NCI-H2171 treated with DMSO at 0.1 percent for 48 hours (cell line): ENCODE data around the gene ITPKB.
"Not testable (repeated sequence)": the region's sequence is repeated elsewhere in the genome, so short reads cannot be mapped to it uniquely, and the experiment has no call there.

Experiments
- DNase-seq: peaks from one replicate; lab custom pipeline; 2025; lab: John Stamatoyannopoulos, UW

ITPKB gene

DNA sequence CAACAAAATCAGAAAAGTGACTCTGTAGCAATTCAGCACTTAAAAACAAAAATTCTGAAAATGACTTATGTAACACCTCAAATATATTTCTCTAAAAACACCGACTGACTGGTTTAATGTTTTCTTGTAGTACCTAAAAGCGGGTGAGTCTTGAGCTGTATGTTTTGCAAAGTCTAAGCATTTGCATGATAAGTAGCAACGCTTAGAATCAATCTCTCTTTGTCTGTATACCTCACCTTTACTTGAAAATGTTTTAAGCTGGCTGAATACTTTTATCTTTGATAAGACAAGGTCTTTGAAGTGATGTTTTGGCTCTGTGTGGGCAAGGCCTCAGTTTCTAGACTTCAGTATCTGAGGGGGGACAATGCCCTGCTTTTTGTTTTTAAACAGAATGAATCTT is 8.2 kb downstream of the ITPKB start:
- no peak for DNase-seq

DNA sequence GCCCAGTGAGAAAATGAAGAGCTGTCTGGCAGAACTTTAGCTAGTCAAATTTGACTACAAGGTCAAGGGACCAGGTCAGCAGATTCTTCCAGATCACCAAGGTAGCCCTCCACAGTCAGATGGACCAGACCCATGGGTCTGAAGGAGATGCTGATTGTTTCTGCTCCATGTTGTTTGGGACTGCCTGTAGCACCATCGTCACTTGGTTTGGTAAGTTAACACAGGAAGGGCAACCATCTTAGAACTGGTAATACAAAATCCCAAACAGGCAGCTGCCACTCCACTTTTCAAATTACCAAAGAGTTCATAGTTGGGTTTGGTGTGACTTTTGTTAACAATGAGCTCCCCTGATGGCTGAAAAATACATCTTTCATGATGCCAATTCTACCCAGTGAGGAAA is 9.0 kb downstream of the ITPKB start:
- no peak for DNase-seq

DNA sequence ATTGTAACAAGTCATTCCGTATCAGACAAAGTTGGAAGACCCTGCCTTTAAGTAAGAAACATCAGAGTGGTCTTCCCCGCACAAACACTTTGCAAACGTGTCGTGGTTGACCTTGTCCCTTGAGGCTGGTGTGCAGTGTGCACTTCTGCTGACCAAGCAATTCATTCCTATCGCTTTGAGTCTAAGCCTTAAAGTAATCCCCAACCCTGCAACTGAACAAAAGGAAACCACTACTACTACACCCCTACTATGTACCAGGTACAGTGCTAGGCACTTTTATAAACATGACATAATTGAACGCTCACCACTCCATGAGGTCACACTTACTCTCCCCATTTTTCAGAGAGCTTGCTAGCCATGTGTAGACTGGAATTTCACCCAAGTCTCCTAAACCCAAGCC is 10.6 kb downstream of the ITPKB start:
- DNase-seq, result no peak

DNA sequence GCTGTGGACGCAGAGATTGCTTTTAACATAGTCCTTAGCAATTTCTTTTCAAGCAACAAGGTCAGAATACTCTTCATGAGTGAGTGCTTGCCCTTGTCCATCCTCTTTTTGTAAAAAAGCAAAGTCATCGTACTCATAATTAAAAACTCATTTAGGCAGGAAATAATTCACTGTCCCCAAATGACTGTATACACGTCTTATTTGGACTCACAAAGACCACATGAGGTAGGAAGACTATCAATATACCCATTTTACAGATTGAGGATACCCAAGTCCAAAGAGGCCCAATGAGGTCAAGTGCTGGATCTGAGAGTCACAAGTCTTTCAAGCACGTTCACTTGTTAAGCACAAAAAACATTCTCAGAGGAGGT is 13.2 kb downstream of the ITPKB start:
- DNase-seq, result no peak

DNA sequence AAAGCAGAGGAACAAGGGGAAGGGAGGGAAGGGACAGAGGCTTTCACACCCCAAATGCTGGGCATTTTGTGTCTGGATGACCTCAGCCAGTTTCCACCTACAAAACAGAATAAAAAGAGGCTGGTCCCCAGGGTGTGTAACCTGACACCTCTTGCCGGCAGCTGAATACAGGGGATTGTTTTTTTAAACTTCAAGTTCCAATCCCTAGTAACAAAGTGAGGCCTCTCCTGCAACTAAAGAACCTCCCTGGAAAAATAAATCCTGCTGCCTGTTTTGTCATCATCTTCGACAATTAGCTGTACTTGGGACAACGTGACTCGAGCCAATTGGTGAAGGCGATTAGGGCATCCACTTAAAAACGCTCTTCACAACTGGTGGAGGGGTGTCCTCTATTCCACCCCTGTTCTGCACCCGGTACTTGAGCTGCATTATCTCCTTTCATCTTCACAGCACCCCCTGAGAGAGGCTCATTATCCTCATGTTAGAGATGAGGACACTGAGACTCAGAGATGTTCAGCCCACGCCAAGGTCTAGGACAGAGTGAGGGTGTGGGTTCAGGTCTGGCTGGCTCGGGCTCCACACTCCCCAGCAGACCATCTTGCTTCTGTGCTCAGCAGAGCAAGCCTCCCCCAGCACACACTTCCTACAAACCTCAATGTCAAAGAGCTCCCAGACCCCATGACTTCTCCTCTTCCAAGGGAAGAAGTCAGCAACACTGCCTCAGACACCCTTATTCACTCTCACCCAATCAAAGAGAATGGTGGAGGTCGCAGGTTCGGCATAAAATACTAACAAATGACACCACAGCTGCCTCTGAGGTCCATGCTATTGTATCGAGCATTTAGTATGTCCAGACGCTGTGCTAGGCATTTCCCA is 15.2 kb downstream of the ITPKB start:
- peak; percentile 92 for DNase-seq

DNA sequence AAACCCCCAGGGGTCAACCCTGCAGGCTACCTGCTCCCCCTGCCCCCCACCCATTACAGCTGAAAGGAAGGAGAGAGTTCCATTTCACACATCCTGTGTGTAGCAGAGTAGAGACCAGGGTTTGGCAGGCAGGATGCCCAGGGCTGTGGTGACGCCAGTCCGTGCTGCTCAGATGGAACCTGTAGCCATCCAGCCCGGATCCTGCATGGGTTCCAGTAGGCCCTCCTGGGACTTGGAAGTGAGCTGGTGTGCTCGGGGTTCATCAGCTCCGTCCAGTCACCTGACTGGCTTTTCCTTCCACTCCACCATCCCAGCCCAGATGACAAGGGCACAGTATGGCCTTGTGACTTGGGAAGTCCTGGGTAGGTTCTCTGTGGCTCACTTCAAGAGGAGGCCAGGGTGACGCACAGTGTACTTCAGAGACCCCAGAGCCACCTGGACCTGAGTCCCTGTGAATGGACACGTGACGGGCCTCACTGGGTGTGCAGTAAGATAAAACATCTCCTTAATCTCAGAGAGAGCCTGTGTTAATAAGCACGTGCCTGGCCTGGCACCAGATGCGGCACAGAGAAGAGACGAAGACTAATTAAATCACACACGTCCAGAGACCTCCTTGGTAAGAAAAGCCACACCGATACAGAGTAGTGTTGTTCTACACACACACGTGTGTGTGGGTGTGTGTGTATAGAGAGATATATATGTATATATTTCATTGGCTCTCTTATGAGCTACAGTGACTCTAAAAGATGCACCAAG is 16.0 kb downstream of the ITPKB start:
- peak; percentile 82 for DNase-seq

DNA sequence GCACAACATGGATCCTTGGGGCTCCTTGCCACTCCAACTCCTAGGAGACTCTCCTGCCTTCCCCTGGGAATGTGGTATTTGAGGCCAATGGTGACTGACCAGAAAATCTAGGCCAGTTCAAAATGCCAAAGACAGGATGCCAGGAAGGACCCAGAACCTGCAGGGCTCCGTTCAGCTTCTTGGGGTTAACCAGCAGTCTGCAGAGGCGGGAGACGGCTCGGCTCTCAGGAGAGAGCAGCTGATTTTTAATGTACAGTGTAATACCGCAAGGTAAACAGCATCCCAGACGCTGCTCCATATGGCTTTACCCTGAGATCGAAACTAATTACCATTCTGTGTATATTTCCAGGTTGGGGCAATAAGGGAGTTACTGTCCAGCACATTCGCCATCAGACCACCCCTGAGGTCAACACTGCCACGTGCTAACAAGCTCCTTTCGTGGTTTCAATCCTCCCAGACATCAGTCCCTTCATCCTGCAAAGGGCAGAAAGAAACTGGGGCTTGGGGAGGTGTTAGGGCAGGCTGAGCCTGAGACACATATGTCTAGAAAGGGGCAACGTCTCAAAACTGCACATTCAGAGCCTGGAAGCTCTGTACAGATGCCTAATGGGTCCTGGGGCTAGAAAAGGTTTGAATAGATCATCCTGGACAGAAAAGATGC is 16.7 kb downstream of the ITPKB start:
- DNase-seq, result peak; percentile 94

DNA sequence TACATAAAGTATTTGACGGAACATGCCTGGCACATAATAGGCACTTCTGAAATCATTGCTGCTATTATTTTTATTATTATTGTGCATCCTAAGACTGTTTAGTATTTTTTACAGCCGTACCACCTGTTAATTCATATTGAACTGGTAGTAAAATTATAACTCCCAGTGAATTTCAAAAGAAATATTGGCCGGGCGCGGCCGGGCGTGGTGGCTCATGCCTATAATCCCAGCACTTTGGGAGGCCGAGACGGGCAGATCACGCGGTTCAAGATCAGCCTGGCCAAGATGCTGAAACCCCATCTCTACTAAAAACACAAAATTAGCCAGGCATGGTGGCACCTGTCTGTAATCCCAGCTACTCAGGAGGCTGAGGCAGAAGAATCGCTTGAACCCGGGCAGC is 18.5 kb downstream of the ITPKB start:
- not testable (repeated sequence) for DNase-seq

DNA sequence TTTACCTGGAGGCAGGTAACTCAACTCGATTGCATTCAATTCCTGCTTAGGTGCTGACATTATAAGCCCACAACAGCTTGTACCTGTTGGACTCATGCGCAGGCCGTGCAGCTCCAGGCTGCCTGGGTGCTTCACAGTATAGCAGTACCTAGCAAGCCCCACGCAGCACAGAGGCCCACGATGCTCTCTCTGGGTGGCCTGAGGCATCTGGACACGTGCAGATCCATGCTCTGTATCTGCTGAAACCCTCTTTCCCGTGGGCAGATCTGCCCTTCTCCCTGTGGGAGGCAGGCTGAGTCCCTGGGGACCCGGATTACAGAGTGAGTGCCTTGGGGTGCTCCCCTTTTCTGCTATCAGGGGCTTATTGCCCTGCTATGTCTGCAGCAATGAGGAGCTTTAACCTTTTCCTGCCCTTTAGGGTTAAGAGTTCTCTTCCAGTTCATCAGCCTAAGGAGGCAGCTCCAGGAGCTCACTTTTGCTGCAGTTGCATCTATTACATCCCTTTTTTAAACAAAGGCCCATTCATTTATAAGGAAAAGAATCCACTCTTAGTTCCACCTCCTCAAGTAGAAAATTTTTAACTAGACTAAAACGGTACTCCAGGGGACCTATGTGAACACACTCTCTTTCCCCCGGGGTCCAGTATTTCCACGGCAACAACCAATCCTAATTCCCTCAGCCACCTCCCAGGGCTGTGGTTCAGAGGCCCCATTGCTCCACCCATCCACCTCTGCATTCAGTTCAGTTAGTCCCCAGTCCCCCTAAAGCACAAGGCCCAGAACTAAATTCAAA is 19.3 kb downstream of the ITPKB start:
- peak; percentile 20 for DNase-seq

DNA sequence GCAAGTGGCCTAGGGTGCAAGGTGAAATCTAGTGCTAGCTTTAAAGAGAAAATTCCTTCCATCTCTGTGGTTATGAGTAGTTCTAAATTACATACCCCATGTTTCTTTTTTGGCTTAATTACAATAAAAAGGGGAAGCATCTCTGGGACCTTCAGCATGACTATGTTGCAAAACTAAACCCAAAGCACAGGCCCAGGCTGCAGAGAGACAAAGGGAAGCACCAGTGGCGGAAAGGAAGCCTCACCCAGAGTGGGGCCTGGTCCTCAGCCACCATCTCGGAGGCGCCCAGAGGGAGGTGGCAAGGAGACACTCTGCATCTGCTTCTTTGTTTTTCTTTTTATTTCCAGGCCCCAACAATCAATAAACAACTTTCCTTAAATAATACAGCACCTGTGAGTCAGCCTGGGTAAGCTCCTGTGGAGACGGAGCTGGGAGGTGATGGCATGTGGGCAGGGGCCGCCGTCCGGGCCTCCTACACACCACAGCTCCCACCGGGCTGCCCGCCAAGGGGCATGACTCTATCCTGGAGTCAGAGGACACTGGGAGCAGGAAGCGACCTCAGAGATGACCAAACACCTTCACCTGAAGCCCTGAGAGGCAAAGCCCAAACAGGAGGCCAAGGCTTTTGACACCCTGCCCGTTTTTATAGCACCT is 21.7 kb downstream of the ITPKB start:
- no peak for DNase-seq

DNA sequence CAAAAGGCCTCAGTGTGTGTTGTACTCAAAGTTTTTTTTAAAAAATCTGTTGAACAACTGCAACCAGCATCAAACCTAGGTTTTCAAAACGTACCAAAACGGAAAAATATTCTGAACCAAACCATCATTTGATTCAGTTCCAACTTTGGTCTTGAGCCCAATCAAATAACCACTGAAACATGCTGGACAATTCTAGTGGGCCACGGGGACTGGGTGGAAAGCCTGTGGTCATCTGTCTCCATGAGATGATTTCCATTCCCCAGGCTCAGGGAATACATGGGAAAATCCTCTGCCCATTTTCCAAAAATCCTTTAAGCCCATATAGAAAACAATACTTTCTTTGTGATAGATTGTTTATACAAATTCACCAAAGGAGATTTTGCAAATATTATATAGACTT is 22.5 kb downstream of the ITPKB start:
- no peak for DNase-seq

DNA sequence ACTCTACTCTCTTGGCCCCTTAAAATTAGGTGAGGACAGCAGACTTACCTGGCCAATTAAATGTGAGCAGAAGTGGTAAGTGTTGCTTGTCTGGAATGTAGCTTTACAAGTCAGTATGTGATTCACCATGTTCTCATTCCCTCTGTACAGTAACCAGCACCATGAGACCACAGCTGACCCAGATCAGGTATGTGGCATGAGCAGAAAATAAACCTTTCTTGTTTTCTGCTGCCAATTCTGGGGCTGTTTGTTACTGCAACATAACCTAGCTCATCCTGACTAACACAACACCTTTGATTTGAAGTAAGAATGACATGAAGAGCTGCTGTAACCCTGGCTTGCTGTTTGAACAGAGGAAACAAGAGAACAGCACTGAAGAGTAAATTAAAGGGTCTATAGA is 24.9 kb downstream of the ITPKB start:
- DNase-seq, result no peak

DNA sequence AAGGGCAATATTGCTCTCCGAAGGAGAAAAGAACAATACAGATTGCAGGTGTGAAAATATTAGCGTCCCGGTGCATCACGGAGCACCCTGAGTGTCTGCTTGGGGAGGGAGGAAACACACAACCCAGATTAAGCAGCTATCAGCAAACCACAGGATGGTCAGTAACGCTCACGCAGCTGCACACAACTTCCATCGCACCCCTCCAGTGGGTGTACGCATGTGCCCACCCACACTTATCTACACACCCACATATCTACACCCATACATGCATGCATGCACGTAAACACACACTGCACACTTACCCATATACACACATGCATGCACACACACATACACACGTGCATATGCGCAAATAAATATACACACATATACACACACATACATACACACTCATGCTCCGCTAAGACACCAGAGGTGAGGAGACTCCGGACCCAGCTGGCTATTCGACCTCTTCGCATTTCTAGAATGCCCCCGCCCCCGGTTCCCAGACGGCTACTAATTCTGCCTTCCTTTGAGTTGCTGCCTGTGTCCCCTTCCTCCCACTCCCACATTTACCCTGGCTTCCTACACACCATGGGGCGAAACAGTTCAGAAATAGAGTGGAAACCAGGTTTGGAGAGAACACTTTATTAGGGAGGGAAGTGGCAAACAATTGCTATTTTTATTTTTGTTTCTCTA is 26.2 kb downstream of the ITPKB start:
- DNase-seq, result no peak

DNA sequence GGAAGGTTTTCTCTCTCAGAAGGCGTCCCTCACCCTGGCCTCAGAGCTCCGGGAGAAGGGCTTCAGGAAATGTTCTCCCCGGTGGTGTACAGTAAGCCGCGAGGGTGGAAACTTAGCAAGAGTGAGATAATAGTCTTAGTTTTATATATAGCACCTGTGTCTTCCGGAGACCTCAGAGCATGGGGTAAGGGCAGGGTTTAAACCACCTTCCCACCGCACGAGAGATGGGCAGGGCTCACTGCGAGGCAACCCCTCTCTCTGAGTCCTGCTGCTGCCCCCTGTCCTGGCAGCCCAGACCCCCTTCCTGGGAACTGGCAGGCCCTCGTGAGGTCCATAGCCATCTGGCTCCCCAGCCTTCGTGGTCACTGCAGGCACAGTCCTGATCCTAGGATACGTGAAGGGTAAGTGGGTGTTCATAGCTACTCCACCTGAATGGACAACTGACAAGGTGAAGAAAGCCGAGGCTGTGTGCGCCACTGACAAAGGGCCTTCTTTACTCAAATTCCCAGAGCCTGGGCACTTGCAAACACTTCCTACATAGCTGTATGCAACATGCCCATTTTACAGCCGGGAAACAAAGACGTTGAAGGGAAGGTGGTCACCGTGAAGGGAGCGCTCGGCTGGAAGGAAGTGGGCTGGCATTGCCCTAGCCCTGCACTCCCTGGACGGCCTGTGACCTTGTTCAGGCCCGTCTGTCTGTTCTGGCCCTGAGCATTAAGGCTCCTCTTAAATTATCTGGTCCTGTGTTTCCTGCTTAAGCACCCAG is 26.9 kb downstream of the ITPKB start:
- DNase-seq, result no peak

DNA sequence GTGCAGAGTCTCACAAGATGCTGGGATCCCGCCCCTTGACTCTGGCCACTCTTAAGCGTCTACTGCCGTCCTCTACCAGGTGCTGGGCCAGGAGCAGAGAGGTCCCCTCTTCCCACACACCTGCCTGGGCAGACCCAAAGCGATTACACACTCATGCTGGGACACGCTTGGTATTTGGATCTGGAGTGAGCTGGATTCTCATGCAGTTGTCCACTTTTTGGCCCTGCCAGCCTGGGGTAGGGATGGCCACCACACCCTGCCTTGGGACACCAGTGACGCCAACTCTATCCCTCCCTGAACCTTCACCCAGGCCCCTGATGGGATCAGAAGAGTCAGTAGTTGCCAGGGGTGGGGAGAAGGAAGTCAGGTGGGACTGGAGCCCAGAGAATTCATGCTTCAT is 28.6 kb downstream of the ITPKB start:
- DNase-seq, result no peak

DNA sequence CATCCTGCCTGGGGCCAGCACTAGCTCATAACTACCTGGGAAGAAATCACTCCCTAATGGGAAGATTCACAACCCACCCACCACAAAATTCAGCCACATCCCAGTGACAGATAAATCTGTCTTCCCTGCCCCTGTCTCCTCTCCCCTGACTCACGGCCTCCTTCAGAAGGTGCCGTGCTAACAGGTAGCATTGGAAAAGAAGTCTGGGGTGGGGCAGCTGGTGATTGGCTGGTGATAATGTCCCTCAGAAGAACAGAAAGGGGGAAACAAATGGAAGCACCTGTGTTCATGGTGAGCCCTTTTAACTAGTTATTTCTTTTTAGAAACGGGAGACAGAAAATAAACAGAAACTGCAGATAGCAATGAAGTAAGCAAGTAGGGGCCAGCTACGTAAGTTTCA is 29.1 kb downstream of the ITPKB start:
- no peak for DNase-seq

DNA sequence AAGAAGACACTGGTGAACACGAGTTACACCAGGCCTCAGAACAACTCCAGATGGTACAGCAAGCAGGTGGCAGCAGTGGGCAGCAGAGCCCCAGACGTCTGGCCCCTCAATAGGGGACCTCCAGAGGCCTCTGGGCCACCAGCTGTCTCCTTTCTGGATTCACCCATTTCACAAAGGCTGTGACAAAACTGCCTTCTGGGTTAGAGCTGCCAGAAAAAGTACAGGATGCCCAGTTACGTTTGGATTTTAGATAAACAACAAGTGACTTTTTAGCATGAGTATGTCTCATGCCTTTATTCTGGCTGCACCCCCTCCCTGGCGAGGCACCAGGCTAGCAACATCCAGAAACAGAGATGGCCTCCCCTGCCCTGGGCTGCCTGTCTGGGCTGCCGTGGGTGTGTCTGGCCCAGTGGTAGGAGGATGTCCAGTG is 30.1 kb downstream of the ITPKB start:
- peak; percentile 67 for DNase-seq

DNA sequence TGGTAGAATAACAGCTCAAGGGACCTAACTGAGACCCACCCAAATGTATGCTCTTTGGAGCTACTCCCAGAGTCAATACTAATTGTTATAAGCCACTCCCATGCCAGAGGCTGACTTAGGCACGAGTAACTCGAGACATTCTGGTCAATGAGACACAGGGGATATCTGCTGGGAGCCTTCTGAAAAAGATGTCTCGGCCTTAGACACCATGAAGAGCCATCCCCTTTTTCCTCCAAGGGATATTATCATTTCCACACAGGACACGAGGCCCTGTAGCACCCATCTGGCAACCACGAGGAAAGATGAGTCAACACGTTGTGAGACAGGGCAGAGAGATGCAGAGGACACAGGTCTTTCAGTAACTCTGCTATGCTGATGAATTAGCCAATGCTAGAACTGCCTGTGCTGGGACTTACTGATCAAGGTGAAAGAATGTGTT is 30.7 kb downstream of the ITPKB start:
- peak; percentile 61 for DNase-seq

DNA sequence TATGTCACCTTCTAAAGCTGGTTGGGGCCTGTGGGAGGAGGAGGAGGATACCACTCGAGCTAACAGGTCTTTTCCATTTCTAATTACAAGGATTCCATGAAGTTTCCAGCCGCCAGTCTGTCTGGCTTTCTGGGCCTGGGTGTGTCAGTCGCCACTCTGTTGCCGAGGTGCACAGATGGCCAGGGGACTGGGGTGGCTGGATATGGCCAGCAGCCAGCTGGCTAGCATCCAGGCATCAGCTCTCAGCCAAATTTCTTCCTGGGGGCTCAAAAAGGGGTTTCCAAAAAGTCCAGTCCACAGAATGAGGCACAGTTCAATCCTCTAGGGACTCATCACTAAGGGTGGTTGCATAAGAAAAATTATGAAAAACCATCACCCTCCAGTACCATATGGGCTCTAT is 32.4 kb downstream of the ITPKB start:
- peak; percentile 93 for DNase-seq
